Lower leg skin (tissue), 4 donors: ENCODE measurements around the gene RNPEP. TPM values are rescaled to one million over a fixed set of nuclear protein-coding genes. Genes with fewer than 3 reads are reported as not detected.
"Not testable (repeated sequence)": the region's sequence is repeated elsewhere in the genome, so short reads cannot be mapped to it uniquely, and the experiment has no call there.

Source experiments
- DNase-seq, 2 donors: peaks; one replicate each; pipeline ENCODE4 v3.0.0-alpha.2; 2019; ENCODE audit warnings: low spot score in 2 of 2
- H3K4me3 ChIP-seq: fragments of 200-600 bp; sonication (generic); 2 replicates; pipeline ENCODE4 v1.5.1; 2017; ENCODE audit warnings: mild to moderate bottlenecking, low read depth; ENCODE audit not compliant: poor library complexity, severe bottlenecking
- CTCF ChIP-seq, 3 donors: fragments of 450-650 bp; IDR thresholded peaks; one replicate each; pipeline ENCODE4 v1.5.1; 2016; ENCODE audit warnings: antibody characterized with exemption in 3 of 3, mild to moderate bottlenecking in 3 of 3, moderate library complexity in 2 of 3
- POLR2A ChIP-seq, 2 donors: fragments of 450-650 bp; IDR thresholded peaks; one replicate each; pipeline ENCODE4 v1.6.1; 2016 to 2017; ENCODE audit warnings: antibody characterized with exemption in 2 of 2, mild to moderate bottlenecking in 1 of 2, moderate library complexity in 1 of 2
- WGBS, 2 donors: methylation state at CpG; one replicate each; pipeline ENCODE4 v1.1.5; 2018; 5-methylcytosine and 5-hydroxymethylcytosine counted together
- intact Hi-C: fragments of 100-400 bp; cut with DNase I; formaldehyde crosslinking; loops from one replicate; pipeline ENCODE4 v1.15.0; 2023; ENCODE audit warnings: low total_unique reads
- total RNA-seq, 4 donors: library from RNA; depleted of rRNA; stranded (reverse); fragments of >200 nt; gene quantifications; one replicate each; pipeline ENCODE4 v1.1.0, GENCODE V29; 2016

The RNPEP gene
- total RNA-seq, 4 donors from 2014 or later: 46.2 to 111 (median 85.3) TPM

- intact Hi-C loops: no loop called here
- WGBS, 2 donors: 53 to 54% methylated on average over 24 of the region's 24 CpGs
- TF ChIP-seq CTCF (IDR thresholded peaks at IDR 0.05) (no peak), POLR2A (IDR thresholded peaks at IDR 0.05) (no peak)
- DNase-seq: no peak
- peak overlapping the region; percentile 50 for H3K4me3 ChIP-seq
Measured at GRCh38 chr1:201954263-201955008, 28.0 kb upstream of the RNPEP start.

GRCh38 chr1:201955009-201955728 is 27.3 kb upstream of the RNPEP start, which contains the start of gene TIMM17A:
Gene TIMM17A (plus strand): TSS chr1:201955503. CDS start chr1:201955527, 24 bp downstream.
- peak; percentile 97 to 99 for DNase-seq
- no peak for TF ChIP-seq CTCF (IDR thresholded peaks at IDR 0.05)
- peak in 1 of 2 donors; percentile 21 for TF ChIP-seq POLR2A (IDR thresholded peaks at IDR 0.05)
- peak within 1 kb of the TSS; percentile 89 for H3K4me3 ChIP-seq
- intact Hi-C loops: no loop called here
- 0 to 1% methylated on average over 33 to 43 of the region's 43 CpGs for WGBS, 2 donors

GRCh38 chr1:201955729-201956143 is 26.7 kb upstream of the RNPEP start:
- peak overlapping the region; percentile 89 for H3K4me3 ChIP-seq
- TF ChIP-seq CTCF (IDR thresholded peaks at IDR 0.05) (no peak), POLR2A (IDR thresholded peaks at IDR 0.05) (no peak)
- DNase-seq: peak in 1 of 2 donors; percentile 78
- 0% methylated on average over 17 of the region's 17 CpGs for WGBS, 2 donors
- intact Hi-C loops: no loop called here

GRCh38 chr1:201958348-201958747 is 24.1 kb upstream of the RNPEP start:
- intact Hi-C loops: no loop called here
- no peak overlapping the region for H3K4me3 ChIP-seq
- no peak for TF ChIP-seq POLR2A (IDR thresholded peaks at IDR 0.05)
- no peak for TF ChIP-seq CTCF (IDR thresholded peaks at IDR 0.05)
- WGBS, 2 donors: 93 to 95% methylated on average over 5 of the region's 5 CpGs
- peak in 1 of 2 donors; percentile 58 for DNase-seq

GRCh38 chr1:201962382-201962781 is 20.1 kb upstream of the RNPEP start:
- WGBS, 2 donors: 92 to 95% methylated on average over 10 of the region's 10 CpGs
- intact Hi-C loops, H3K4me3 ChIP-seq: not testable (repeated sequence)
- DNase-seq: peak in 1 of 2 donors; percentile 72

- intact Hi-C loops: no loop called here
- WGBS, 2 donors: 89 to 93% methylated on average over 1 of the region's 1 CpG
- H3K4me3 ChIP-seq: no peak overlapping the region
- TF ChIP-seq POLR2A (IDR thresholded peaks at IDR 0.05) (no peak), CTCF (IDR thresholded peaks at IDR 0.05) (no peak)
- no peak for DNase-seq
Measured at GRCh38 chr1:201964261-201964660, 18.2 kb upstream of the RNPEP start.
